Measurements from ENCODE around the gene RPS5. TPM values are rescaled to one million over a fixed set of nuclear protein-coding genes. Genes with fewer than 3 reads are reported as not detected.
"Not testable (repeated sequence)": the region's sequence is repeated elsewhere in the genome, so short reads cannot be mapped to it uniquely, and the experiment has no call there.

The RPS5 gene
- total RNA-seq, 2 experiments from 2014 or later: 1,415 to 1,438 TPM

- peak within 1 kb of the TSS; percentile 89 for H3K27ac Mint-ChIP-seq
Observed at GRCh38 chr19:58362272-58362994, 24.6 kb upstream of the RPS5 start, which contains the start of gene ZNF497. Gene ZNF497 (minus strand): TSS chr19:58362751. CDS start chr19:58357635, 5,116 bp downstream.

GRCh38 chr19:58364146-58364545, 22.9 kb upstream of the RPS5 start:
- ChIA-PET CTCF (interaction anchor here (1.7 kb wide), 1 partner anchor 156 kb away, joined by 12 read pairs; the partner anchor contains the start of gene ZBTB45), POLR2A (interaction anchor here (1.0 kb wide), 1 partner anchor 23 kb away, joined by 3 read pairs; the partner anchor contains the start of gene RPS5)
- peaks cover 8% of the 10 kb centered on the region for H3K4me1 Mint-ChIP-seq (ENCODE audit: low read depth)
- H3K9me3 Mint-ChIP-seq: no peaks in the 10 kb centered on the region
- no peak for DNase-seq
- H3K27ac Mint-ChIP-seq: no peak overlapping the region
- no peaks in the 10 kb centered on the region for H3K36me3 Mint-ChIP-seq
- intact Hi-C loops (cut with micrococcal nuclease): no loop called here
- no peaks in the 10 kb centered on the region for H3K27me3 Mint-ChIP-seq
- H3K4me3 Mint-ChIP-seq: no peak overlapping the region

More at GRCh38 chr19:58362272-58362994, 24.6 kb upstream of the RPS5 start, which contains the start of gene ZNF497:
- Mint-ChIP-seq H3K36me3 (no peaks in the 10 kb centered on the region), H3K9me3 (no peaks in the 10 kb centered on the region), H3K4me3 (peak within 1 kb of the TSS; percentile 94), H3K4me1 (ENCODE audit: low read depth) (peaks cover 8% of the 10 kb centered on the region), H3K27me3 (no peaks in the 10 kb centered on the region)
- POLR2A ChIA-PET: interaction anchor here (0.5 to 2.0 kb wide), 10 partner anchors 14 to 193 kb away, joined by 3 to 12 read pairs (median 4); partner anchors contain the start of genes CHMP2A, ERVK3-1, RPS5 and ZBTB45
- CTCF ChIA-PET: interaction anchor here (0.7 to 1.7 kb wide), 5 partner anchors 8 to 164 kb away, joined by 3 to 12 read pairs (median 3); partner anchors contain the start of gene ZBTB45
- intact Hi-C loops (cut with micrococcal nuclease): loop anchor here (1.0 kb wide), 6 partner anchors 15 to 78 kb away; partner anchors contain the start of genes ERVK3-1, ZNF132, ZNF837 and ZSCAN22
- peak; percentile 98 for DNase-seq

GRCh38 chr19:58366585-58367430, 20.3 kb upstream of the RPS5 start:
- H3K4me3 Mint-ChIP-seq: no peak overlapping the region
- H3K9me3 Mint-ChIP-seq: no peaks in the 10 kb centered on the region
- no peak overlapping the region for H3K27ac Mint-ChIP-seq
- H3K4me1 Mint-ChIP-seq (ENCODE audit: low read depth): peaks cover 7% of the 10 kb centered on the region
- DNase-seq: no peak
- H3K36me3 Mint-ChIP-seq: no peaks in the 10 kb centered on the region
- ChIA-PET POLR2A (no interaction called here), CTCF (no interaction called here)
- no peaks in the 10 kb centered on the region for H3K27me3 Mint-ChIP-seq
- intact Hi-C loops (cut with micrococcal nuclease): no loop called here

- H3K27ac Mint-ChIP-seq: no peak overlapping the region
- peaks cover under 1% of the 10 kb centered on the region for H3K4me1 Mint-ChIP-seq (ENCODE audit: low read depth)
- H3K36me3 Mint-ChIP-seq: no peaks in the 10 kb centered on the region
- POLR2A ChIA-PET: no interaction called here
- no peak overlapping the region for H3K4me3 Mint-ChIP-seq
- DNase-seq: no peak
- no peaks in the 10 kb centered on the region for H3K9me3 Mint-ChIP-seq
- CTCF ChIA-PET: no interaction called here
- intact Hi-C loops (cut with micrococcal nuclease): no loop called here
- H3K27me3 Mint-ChIP-seq: no peaks in the 10 kb centered on the region
Observed at GRCh38 chr19:58367698-58368454, 19.2 kb upstream of the RPS5 start.

- Mint-ChIP-seq H3K4me1 (ENCODE audit: low read depth) (no peaks in the 10 kb centered on the region), H3K27me3 (no peaks in the 10 kb centered on the region), H3K27ac (no peak overlapping the region), H3K36me3 (no peaks in the 10 kb centered on the region), H3K9me3 (no peaks in the 10 kb centered on the region), H3K4me3 (no peak overlapping the region)
- ChIA-PET POLR2A (no interaction called here), CTCF (no interaction called here)
- DNase-seq: no peak
- intact Hi-C loops (cut with micrococcal nuclease): no loop called here
Observed at GRCh38 chr19:58368561-58369360, 18.3 kb upstream of the RPS5 start.

- DNase-seq: no peak
- intact Hi-C loops (cut with micrococcal nuclease): no loop called here
- no peaks in the 10 kb centered on the region for H3K36me3 Mint-ChIP-seq
- no peaks in the 10 kb centered on the region for H3K4me1 Mint-ChIP-seq (ENCODE audit: low read depth)
- no peaks in the 10 kb centered on the region for H3K9me3 Mint-ChIP-seq
- H3K27ac Mint-ChIP-seq: no peak overlapping the region
- no peak overlapping the region for H3K4me3 Mint-ChIP-seq
- ChIA-PET CTCF (no interaction called here), POLR2A (no interaction called here)
- H3K27me3 Mint-ChIP-seq: no peaks in the 10 kb centered on the region
Observed at GRCh38 chr19:58372311-58373133, 14.5 kb upstream of the RPS5 start.

GRCh38 chr19:58374200-58374599, 12.9 kb upstream of the RPS5 start:
- Mint-ChIP-seq H3K36me3 (no peaks in the 10 kb centered on the region), H3K9me3 (no peaks in the 10 kb centered on the region), H3K4me1 (ENCODE audit: low read depth) (no peaks in the 10 kb centered on the region), H3K27me3 (no peaks in the 10 kb centered on the region), H3K4me3 (no peak overlapping the region), H3K27ac (no peak overlapping the region)
- intact Hi-C loops (cut with micrococcal nuclease): no loop called here
- no peak for DNase-seq
- ChIA-PET CTCF (no interaction called here), POLR2A (no interaction called here)

- DNase-seq; H3K4me1 Mint-ChIP-seq (ENCODE audit: low read depth); H3K27me3 Mint-ChIP-seq; intact Hi-C loops (cut with micrococcal nuclease); CTCF ChIA-PET; H3K36me3 Mint-ChIP-seq; H3K4me3 Mint-ChIP-seq; H3K9me3 Mint-ChIP-seq; H3K27ac Mint-ChIP-seq; POLR2A ChIA-PET: not testable (repeated sequence)
Observed at GRCh38 chr19:58376724-58377123, 10.3 kb upstream of the RPS5 start.

GRCh38 chr19:58379246-58379645, 7.8 kb upstream of the RPS5 start:
- intact Hi-C loops (cut with micrococcal nuclease): no loop called here
- H3K36me3 Mint-ChIP-seq: no peaks in the 10 kb centered on the region
- DNase-seq: no peak
- ChIA-PET POLR2A (interaction anchor here (1.2 to 1.4 kb wide), 3 partner anchors 16 to 165 kb away, joined by 3 to 4 read pairs (median 3); partner anchors contain the start of genes TRIM28 and ZNF497), CTCF (interaction anchor here (1.4 kb wide), 1 partner anchor 141 kb away, joined by 4 read pairs; the partner anchor contains the start of gene ZBTB45)
- peak overlapping the region; percentile 84 for H3K4me3 Mint-ChIP-seq
- no peaks in the 10 kb centered on the region for H3K27me3 Mint-ChIP-seq
- peaks cover 15% of the 10 kb centered on the region for H3K4me1 Mint-ChIP-seq (ENCODE audit: low read depth)
- peak overlapping the region; percentile 92 for H3K27ac Mint-ChIP-seq
- H3K9me3 Mint-ChIP-seq: no peaks in the 10 kb centered on the region

- ChIA-PET POLR2A (interaction anchor here (0.6 to 1.4 kb wide), 4 partner anchors 17 to 164 kb away, joined by 3 to 4 read pairs (median 3); partner anchors contain the start of genes TRIM28, ZNF497 and ZNF584), CTCF (interaction anchor here (0.7 to 1.4 kb wide), 2 partner anchors 134 to 140 kb away, joined by 4 read pairs; partner anchors contain the start of gene ZBTB45)
- intact Hi-C loops (cut with micrococcal nuclease): loop anchor here (1.0 to 2.0 kb wide), 5 partner anchors 53 to 139 kb away; partner anchors contain the start of genes ZBTB45, ZNF446 and ZSCAN22
- no peaks in the 10 kb centered on the region for H3K9me3 Mint-ChIP-seq
- H3K27me3 Mint-ChIP-seq: no peaks in the 10 kb centered on the region
- H3K36me3 Mint-ChIP-seq: no peaks in the 10 kb centered on the region
- H3K27ac Mint-ChIP-seq: peak overlapping the region; percentile 92
- H3K4me3 Mint-ChIP-seq: peak overlapping the region; percentile 84
- no peak for DNase-seq
- peaks cover 17% of the 10 kb centered on the region for H3K4me1 Mint-ChIP-seq (ENCODE audit: low read depth)
Observed at GRCh38 chr19:58380037-58380661, 6.9 kb upstream of the RPS5 start.
